Bronchial epithelial cell (primary cell): ENCODE measurements around the gene LSMEM2. TPM values are rescaled to one million over a fixed set of nuclear protein-coding genes. Genes with fewer than 3 reads are reported as not detected.

Experiments used
- DNase-seq: peaks from one replicate; pipeline ENCODE4 v3.0.0-alpha.2; 2010; ENCODE audit warnings: low read depth
- FAIRE-seq: peaks from 2 replicates; lab custom pipeline; 2011; peaks lifted over from hg19 to GRCh38; lab: Jason Lieb, UNC
- H3K27me3 ChIP-seq: 2 replicates; pipeline ENCODE4 v1.5.1; 2011; ENCODE audit warnings: low read length; ENCODE audit not compliant: control insufficient read depth, insufficient read depth
- H3K36me3 ChIP-seq: 2 replicates; pipeline ENCODE4 v1.5.1; 2011; ENCODE audit warnings: low read length; ENCODE audit not compliant: control insufficient read depth, insufficient read depth
- H3K4me3 ChIP-seq: 2 replicates; pipeline ENCODE4 v1.5.1; 2011; ENCODE audit warnings: mild to moderate bottlenecking, low read depth, low read length, control low read depth
- total RNA-seq: library from RNA; depleted of rRNA; stranded (reverse); fragments of >200 nt; gene quantifications from 2 replicates; pipeline ENCODE4 v1.2.1, GENCODE V29; 2014
- TF ChIP-seq, protein P1 (sequence below): IDR thresholded peaks from 2 replicates; pipeline ENCODE4 v1.5.1; 2011; ENCODE audit warnings: mild to moderate bottlenecking, moderate library complexity, low read length, control low read depth, inconsistent platforms; ENCODE audit not compliant: insufficient read depth, severe bottlenecking

The LSMEM2 gene
- total RNA-seq, 1 donor from 2014 or later = not detected

DNA sequence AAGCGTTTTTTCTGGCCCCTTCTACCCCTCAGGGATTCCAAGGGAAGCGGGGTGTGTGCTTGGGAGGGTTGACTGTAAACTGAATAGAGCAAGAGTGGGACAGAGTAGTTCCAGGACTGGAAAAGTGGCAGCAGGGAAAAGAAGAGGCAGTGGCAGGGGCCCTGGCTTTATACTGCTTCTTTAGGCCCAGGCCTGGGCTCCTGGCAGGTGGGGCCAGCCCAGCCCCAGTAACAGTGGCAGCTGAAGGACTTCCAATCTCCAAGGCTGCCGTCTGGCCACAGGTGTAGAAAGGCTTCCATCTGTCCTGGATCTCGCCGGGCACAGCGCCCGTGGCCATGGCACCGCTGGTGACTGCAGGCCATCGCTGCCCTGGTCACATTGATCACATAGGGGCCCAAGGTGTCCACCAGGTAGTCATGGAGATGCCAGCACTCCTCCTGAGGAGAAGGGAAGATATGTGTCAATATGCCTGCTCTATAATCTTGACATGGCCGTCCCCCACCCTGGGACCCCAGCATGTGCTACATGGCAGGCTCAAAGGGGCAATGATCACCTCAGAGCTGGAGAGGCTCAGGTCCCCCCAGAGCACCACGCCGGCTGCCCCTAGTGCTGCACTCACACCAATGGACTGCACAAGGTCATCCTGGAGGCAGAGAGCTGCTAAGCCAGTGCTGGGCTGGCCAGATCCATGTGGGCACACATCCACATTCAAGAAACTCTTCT lies 14.4 kb downstream of the LSMEM2 start:
- H3K27me3 ChIP-seq = no peaks in the 10 kb centered on the region
- DNase-seq (no peak), FAIRE-seq (peak; percentile 18)
- peaks cover 25% of the 10 kb centered on the region for H3K36me3 ChIP-seq
- TF ChIP-seq, protein P1, sequence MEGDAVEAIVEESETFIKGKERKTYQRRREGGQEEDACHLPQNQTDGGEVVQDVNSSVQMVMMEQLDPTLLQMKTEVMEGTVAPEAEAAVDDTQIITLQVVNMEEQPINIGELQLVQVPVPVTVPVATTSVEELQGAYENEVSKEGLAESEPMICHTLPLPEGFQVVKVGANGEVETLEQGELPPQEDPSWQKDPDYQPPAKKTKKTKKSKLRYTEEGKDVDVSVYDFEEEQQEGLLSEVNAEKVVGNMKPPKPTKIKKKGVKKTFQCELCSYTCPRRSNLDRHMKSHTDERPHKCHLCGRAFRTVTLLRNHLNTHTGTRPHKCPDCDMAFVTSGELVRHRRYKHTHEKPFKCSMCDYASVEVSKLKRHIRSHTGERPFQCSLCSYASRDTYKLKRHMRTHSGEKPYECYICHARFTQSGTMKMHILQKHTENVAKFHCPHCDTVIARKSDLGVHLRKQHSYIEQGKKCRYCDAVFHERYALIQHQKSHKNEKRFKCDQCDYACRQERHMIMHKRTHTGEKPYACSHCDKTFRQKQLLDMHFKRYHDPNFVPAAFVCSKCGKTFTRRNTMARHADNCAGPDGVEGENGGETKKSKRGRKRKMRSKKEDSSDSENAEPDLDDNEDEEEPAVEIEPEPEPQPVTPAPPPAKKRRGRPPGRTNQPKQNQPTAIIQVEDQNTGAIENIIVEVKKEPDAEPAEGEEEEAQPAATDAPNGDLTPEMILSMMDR = no peak
- no peak overlapping the region for H3K4me3 ChIP-seq

DNA sequence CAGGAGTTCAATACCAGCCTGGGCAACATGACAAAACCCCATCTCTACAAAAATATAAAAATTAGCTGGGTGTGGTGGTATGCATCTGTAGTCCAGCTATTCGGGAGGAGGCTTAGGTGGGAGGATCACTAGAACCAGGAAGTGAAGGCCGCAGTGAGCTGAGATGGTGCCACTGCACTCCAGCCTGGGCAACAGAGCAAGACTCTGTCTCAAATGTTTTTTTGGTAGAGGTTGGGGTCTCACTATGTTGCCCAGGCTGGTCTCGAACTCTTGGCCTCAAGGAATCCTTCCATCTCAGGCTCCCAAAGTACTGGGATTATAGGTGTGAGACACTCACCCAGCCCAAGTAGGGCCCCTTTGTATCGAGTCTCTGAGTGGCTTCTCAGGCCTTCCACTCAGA lies 15.2 kb downstream of the LSMEM2 start:
- peaks cover 16% of the 10 kb centered on the region for H3K36me3 ChIP-seq
- no peak overlapping the region for H3K4me3 ChIP-seq
- TF ChIP-seq, protein P1 = no peak
- H3K27me3 ChIP-seq = no peaks in the 10 kb centered on the region
- no peak for DNase-seq
- no peak for FAIRE-seq

DNA sequence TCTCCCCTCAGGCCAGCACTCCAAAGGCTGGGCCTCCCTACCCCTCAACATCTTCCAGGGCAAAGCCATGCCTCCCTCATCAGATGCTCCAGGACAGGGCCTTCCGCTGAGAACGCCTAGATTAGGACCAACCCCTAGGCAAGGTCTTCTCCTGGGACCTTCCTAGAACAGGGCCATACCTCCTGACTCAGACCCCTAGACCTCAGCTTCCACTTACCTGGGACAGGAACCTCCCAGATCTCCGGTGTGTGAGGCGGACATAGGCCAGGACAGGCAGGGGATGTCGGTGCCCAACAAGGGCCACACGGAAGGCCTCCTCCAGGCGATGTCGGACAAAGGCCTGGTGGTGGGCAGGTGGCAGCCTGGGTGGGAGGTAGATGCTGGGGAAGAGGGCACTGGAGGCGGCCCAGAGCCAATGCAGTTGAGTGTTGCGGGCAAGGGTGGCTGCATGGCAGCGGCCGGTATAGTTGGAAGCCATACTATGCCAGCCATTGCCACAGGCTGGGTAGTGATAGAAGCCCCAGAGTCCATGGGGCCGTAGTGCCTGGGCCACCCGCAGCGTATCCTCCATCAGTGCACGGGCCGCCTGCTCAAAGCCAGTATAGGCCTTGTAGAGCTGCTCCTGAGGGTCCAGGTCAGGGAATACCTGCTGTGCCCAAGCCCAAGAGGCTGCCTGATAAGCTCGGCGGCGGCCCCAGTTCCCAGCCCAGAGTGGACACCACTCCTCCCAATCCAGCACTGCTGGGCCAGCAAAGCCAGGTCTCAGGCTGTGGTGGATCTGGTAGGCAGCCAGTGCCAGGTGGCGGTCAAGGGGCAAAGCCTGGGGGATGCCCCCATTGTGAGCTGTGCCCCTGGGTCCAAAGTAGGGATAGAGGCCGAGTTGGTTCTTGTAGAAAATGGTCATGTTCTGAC lies 15.9 kb downstream of the LSMEM2 start:
- TF ChIP-seq, protein P1 = no peak
- H3K36me3 ChIP-seq = peaks cover 10% of the 10 kb centered on the region
- no peaks in the 10 kb centered on the region for H3K27me3 ChIP-seq
- FAIRE-seq (no peak), DNase-seq (no peak)
- no peak overlapping the region for H3K4me3 ChIP-seq

DNA sequence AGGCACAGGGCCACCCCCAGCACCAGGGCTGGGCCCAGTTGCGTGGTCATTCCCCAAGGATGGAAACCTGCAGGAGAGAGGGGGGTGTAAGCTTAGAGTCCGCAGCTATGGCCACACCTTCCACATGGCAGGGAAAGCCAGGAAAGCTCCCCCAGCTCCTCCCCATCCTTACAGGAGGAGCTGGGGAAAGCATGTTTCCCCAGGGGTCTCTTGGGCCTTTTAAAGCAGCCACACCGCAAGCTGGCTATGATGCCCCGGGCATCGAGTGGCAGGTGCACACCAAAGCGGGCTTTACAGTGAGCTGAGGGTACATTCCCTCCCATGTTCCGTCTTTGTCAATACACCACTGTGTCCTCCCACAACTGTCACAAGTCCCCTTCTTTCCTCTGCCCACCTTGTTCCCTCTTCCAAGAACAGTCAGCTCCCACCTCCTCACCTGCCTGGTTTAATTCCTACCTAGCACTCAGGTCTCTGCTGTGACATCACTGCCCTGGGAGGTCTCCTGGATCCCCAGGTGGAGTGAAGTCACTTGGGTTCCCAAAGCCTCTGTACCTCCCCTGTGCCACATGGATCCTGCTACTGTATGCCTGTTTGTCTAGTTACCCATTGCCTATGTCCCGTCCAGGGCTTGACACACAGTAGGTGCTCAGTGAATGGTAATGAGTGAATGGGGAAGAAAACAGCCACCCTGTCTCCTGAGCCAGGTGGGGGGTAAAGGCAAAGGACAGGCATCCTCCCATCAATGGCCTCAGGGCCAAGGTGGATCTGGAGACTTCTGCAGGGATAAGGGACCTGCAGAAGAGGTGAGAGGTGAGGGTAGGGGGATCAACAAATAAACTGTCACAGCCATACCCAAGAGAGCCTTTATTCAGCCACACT lies 16.9 kb downstream of the LSMEM2 start:
- TF ChIP-seq, protein P1 = no peak
- DNase-seq = no peak
- H3K27me3 ChIP-seq = no peaks in the 10 kb centered on the region
- no peak for FAIRE-seq
- H3K4me3 ChIP-seq = no peak overlapping the region
- H3K36me3 ChIP-seq = peaks cover 1% of the 10 kb centered on the region

DNA sequence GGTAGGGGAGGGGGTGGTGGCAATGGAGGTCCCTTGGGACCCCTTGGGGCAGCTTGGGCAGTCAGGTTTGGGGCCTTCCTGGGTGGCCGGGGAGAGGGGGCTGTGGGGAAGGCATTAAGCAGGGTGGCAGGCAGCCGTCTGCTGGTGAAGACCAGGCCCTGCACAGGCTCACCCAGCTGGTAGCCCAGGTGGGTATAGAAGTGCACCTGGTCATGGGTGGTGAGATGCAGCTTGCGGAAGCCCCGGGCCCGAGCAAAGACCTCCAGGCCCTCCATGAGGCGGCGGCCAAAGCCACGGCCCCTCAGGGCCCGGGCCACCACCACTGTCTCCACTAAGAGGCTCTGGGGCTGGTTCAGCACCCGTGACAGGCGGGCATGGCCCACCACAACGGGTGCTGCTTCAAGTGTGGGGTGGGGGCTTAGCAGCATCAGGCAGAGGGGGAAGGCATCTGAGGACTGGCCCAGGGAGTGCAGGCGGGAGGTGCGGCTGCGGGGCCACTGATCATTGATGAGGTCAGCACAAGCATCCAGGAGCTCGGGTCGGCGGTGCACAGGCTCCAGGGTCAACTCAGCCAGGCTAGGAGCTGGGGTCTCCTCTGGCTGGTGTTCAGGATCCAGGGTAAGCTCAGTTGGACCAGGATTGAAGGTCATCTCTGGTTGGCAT lies 18.0 kb downstream of the LSMEM2 start:
- DNase-seq = no peak
- TF ChIP-seq, protein P1 = no peak
- Histone ChIP-seq H3K36me3 (peaks cover 1% of the 10 kb centered on the region), H3K27me3 (no peaks in the 10 kb centered on the region), H3K4me3 (no peak overlapping the region)
- no peak for FAIRE-seq
